Measurements from ENCODE around the gene BCL7A.

DNA sequence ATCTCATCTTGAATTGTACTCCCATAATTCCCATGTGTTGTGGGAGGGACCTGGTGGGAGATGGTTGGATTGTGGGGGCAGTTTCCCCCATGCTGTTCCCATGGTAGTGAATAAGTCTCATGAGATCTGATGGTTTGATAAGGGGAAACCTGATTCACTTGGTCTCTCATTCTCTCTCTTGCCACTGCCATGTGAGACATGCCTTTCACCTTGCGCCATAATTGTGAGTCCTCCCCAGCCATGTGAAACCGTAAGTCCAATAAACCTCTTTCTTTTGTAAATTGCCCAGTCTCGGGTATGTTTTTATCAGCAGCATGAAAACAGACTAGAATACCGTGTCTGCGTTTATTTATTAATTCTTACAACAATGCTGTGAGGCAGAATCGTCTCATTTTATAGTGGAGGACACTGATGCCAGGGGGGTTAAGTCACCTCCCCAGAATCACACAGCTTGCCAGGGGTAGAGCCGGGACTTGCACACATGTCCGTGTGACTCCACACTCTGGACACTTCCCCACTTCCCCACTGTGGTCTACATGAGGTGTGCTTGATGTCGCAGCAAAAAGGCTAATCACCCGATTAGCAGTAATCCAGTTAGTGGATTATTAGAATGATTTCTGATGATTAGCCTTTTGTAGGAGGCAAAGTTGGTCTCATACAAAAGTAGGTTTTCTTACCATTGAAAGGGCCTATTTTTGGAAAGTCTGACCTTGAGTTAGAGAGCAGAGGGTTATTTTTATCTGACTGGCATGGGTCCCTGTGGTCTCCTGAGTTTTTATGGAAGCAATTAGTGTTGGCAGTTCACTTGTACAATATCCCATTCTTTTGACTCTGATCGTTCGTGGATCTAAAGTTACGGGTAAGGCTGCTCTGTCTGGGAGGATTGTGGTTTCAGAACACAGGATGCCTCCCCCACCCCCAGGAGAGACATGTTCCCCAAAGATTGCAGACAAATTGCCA lies 47.4 kb upstream of the BCL7A start:
- TF ChIP-seq TAF1 (conservative IDR thresholded peaks at IDR 0.05), result no peak
- TF ChIP-seq, protein P1, sequence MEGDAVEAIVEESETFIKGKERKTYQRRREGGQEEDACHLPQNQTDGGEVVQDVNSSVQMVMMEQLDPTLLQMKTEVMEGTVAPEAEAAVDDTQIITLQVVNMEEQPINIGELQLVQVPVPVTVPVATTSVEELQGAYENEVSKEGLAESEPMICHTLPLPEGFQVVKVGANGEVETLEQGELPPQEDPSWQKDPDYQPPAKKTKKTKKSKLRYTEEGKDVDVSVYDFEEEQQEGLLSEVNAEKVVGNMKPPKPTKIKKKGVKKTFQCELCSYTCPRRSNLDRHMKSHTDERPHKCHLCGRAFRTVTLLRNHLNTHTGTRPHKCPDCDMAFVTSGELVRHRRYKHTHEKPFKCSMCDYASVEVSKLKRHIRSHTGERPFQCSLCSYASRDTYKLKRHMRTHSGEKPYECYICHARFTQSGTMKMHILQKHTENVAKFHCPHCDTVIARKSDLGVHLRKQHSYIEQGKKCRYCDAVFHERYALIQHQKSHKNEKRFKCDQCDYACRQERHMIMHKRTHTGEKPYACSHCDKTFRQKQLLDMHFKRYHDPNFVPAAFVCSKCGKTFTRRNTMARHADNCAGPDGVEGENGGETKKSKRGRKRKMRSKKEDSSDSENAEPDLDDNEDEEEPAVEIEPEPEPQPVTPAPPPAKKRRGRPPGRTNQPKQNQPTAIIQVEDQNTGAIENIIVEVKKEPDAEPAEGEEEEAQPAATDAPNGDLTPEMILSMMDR (IDR thresholded peaks at IDR 0.05; ENCODE audit: low read depth, low read length, missing input control), result no peak
- TF ChIP-seq, protein P2, sequence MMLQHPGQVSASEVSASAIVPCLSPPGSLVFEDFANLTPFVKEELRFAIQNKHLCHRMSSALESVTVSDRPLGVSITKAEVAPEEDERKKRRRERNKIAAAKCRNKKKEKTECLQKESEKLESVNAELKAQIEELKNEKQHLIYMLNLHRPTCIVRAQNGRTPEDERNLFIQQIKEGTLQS (IDR thresholded peaks at IDR 0.05), result no peak
- no peak for TF ChIP-seq SP1 (IDR thresholded peaks at IDR 0.05)
- no peak for TF ChIP-seq FOXA1 (IDR thresholded peaks at IDR 0.05)
- TF ChIP-seq, protein P3, sequence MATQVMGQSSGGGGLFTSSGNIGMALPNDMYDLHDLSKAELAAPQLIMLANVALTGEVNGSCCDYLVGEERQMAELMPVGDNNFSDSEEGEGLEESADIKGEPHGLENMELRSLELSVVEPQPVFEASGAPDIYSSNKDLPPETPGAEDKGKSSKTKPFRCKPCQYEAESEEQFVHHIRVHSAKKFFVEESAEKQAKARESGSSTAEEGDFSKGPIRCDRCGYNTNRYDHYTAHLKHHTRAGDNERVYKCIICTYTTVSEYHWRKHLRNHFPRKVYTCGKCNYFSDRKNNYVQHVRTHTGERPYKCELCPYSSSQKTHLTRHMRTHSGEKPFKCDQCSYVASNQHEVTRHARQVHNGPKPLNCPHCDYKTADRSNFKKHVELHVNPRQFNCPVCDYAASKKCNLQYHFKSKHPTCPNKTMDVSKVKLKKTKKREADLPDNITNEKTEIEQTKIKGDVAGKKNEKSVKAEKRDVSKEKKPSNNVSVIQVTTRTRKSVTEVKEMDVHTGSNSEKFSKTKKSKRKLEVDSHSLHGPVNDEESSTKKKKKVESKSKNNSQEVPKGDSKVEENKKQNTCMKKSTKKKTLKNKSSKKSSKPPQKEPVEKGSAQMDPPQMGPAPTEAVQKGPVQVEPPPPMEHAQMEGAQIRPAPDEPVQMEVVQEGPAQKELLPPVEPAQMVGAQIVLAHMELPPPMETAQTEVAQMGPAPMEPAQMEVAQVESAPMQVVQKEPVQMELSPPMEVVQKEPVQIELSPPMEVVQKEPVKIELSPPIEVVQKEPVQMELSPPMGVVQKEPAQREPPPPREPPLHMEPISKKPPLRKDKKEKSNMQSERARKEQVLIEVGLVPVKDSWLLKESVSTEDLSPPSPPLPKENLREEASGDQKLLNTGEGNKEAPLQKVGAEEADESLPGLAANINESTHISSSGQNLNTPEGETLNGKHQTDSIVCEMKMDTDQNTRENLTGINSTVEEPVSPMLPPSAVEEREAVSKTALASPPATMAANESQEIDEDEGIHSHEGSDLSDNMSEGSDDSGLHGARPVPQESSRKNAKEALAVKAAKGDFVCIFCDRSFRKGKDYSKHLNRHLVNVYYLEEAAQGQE (IDR thresholded peaks at IDR 0.05), result no peak
- TF ChIP-seq, protein P4, sequence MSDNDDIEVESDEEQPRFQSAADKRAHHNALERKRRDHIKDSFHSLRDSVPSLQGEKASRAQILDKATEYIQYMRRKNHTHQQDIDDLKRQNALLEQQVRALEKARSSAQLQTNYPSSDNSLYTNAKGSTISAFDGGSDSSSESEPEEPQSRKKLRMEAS (IDR thresholded peaks at IDR 0.05), result no peak
- no peak for TF ChIP-seq YY1 (IDR thresholded peaks at IDR 0.05)
- TF ChIP-seq EGR1 (IDR thresholded peaks at IDR 0.05; ENCODE audit: low read depth in 2 of 2), result no peak
- TF ChIP-seq RAD21 (IDR thresholded peaks at IDR 0.05), result no peak
- no peak for TF ChIP-seq JUND (IDR thresholded peaks at IDR 0.05)
- TF ChIP-seq, protein P5, sequence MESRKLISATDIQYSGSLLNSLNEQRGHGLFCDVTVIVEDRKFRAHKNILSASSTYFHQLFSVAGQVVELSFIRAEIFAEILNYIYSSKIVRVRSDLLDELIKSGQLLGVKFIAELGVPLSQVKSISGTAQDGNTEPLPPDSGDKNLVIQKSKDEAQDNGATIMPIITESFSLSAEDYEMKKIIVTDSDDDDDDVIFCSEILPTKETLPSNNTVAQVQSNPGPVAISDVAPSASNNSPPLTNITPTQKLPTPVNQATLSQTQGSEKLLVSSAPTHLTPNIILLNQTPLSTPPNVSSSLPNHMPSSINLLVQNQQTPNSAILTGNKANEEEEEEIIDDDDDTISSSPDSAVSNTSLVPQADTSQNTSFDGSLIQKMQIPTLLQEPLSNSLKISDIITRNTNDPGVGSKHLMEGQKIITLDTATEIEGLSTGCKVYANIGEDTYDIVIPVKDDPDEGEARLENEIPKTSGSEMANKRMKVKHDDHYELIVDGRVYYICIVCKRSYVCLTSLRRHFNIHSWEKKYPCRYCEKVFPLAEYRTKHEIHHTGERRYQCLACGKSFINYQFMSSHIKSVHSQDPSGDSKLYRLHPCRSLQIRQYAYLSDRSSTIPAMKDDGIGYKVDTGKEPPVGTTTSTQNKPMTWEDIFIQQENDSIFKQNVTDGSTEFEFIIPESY (IDR thresholded peaks at IDR 0.05), result no peak
- TF ChIP-seq GABPA (IDR thresholded peaks at IDR 0.05 in 1 of 2, conservative IDR thresholded peaks at IDR 0.05 in 1 of 2), result no peak
- no peak for TF ChIP-seq RXRA (IDR thresholded peaks at IDR 0.05)
